Measurements from ENCODE around the gene SOD2. TPM values are rescaled to one million over a fixed set of nuclear protein-coding genes. Genes with fewer than 3 reads are reported as not detected.

Gene SOD2
- total and polyA plus RNA-seq, 11 donors = 263 to 1,000 (median 737) TPM

DNA sequence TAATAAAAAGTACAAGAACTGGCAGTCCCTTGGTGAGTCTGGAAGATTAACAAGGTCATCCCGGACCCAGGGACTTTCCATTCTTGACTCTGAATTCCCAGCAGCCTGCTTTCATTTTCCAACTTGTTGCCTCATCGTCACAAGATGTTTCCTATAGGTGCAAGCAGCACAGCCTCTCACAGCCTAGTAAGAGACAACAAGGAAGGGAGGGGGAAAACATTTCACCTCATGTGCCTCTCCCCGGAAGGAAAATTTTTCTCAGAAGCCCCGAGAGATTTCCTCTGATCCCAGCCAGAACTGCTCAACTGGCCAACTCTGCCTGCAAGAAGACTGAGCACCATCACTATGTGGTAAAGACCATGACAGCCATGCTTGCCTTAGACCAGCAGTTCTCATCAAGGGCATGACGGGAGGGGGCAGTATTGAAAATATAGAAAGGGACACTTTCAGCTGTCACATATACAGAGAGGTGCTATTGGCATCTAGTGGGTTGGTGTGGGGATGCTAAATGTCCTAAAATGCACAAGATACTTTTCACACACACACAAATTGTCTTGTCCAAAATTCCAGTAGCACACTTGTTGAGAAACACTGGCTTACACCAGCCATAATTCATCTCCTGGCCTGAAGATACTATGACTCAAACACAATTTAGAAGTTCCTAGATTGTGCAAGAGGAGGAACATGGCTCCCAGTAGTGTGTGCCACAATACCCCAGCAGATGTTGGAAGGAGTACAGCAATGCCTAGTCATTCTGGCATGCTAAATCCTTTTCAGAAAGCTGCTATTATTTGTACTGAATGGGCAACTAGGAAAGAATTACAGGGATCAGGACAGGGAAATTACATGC is 23.4 kb upstream of the SOD2 start:
- H3K4me3 ChIP-seq = peak overlapping the region in 5 of 12 donors; percentile 10 to 23 (median 19)
- ATAC-seq (peak; percentile 72 to 92 (median 88)), DNase-seq (peak in 1 of 5 donors; percentile 59)
- no peaks in the 10 kb centered on the region for H3K36me3 ChIP-seq
- TF ChIP-seq, protein P1, sequence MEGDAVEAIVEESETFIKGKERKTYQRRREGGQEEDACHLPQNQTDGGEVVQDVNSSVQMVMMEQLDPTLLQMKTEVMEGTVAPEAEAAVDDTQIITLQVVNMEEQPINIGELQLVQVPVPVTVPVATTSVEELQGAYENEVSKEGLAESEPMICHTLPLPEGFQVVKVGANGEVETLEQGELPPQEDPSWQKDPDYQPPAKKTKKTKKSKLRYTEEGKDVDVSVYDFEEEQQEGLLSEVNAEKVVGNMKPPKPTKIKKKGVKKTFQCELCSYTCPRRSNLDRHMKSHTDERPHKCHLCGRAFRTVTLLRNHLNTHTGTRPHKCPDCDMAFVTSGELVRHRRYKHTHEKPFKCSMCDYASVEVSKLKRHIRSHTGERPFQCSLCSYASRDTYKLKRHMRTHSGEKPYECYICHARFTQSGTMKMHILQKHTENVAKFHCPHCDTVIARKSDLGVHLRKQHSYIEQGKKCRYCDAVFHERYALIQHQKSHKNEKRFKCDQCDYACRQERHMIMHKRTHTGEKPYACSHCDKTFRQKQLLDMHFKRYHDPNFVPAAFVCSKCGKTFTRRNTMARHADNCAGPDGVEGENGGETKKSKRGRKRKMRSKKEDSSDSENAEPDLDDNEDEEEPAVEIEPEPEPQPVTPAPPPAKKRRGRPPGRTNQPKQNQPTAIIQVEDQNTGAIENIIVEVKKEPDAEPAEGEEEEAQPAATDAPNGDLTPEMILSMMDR (IDR thresholded peaks at IDR 0.05) = no peak
- TF ChIP-seq POLR2A (IDR thresholded peaks at IDR 0.05) = no peak
- WGBS, 4 donors = 20 to 43% (median 41%) methylated on average over 4 to 5 of the region's 5 CpGs
- H3K27ac ChIP-seq = peak overlapping the region; percentile 1 to 90 (median 66)
- intact Hi-C loops (cut with DNase I) = no loop called here
- no peaks in the 10 kb centered on the region for H3K27me3 ChIP-seq
- peaks cover 4 to 43% (median 23%) of the 10 kb centered on the region in 12 donors for H3K4me1 ChIP-seq
- H3K9me3 ChIP-seq = no peaks in the 10 kb centered on the region

DNA sequence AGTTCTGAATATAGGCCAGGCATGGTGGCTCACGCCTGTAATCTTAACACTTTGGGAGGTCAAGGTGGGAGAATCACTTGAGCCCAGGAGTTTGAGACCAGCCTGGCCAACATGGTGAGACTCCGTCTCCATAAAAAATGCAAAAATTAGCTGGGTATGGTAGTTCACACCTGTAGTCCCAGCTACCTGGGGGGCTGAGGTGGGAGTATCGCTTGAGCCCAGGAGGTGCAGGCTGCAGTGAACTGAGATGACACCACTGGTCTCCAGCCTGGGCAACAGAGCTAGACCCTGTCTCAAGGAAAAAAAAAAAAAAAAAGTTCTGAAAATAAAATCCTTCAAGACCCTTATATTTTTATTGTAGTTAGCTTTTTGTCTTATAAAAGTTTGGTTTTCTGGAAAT is 22.6 kb upstream of the SOD2 start:
- Histone ChIP-seq H3K9me3 (no peaks in the 10 kb centered on the region), H3K27ac (peak overlapping the region in 11 of 12 donors; percentile 1 to 90 (median 72)), H3K4me3 (no peak overlapping the region), H3K27me3 (no peaks in the 10 kb centered on the region), H3K36me3 (no peaks in the 10 kb centered on the region), H3K4me1 (peaks cover 4 to 43% (median 23%) of the 10 kb centered on the region in 12 donors)
- ATAC-seq = no peak
- no peak for DNase-seq
- intact Hi-C loops (cut with DNase I) = no loop called here
- TF ChIP-seq, protein P1 (IDR thresholded peaks at IDR 0.05) = no peak
- TF ChIP-seq POLR2A (IDR thresholded peaks at IDR 0.05) = no peak
- WGBS, 4 donors = 95 to 100% (median 98%) methylated on average over 3 of the region's 3 CpGs

DNA sequence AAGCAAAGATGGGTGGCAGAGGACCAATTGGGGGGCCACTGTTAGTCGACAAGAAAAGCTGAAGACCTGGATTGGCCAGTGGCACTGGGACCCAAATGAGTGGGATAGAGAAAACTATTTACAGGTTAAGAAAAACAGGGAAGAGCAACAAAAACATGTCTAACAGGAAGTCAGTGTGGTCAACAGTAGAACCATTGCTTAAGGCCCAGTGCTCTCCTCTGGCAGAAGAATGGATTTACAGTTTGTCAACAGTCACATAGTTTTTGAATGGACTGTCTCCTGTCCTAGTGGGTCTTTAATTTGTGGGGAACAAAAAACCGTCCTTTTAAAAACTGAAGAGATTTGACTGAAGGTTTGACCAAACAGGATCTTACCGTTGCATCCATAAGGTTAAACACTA is 22.1 kb upstream of the SOD2 start:
- WGBS, 4 donors = 69 to 97% (median 78%) methylated on average over 3 of the region's 3 CpGs
- TF ChIP-seq POLR2A (IDR thresholded peaks at IDR 0.05) = no peak
- TF ChIP-seq, protein P1 (IDR thresholded peaks at IDR 0.05) = no peak
- H3K9me3 ChIP-seq = no peaks in the 10 kb centered on the region
- ATAC-seq (no peak), DNase-seq (no peak)
- H3K4me1 ChIP-seq = peaks cover 4 to 43% (median 23%) of the 10 kb centered on the region in 12 donors
- no peaks in the 10 kb centered on the region for H3K27me3 ChIP-seq
- H3K4me3 ChIP-seq = no peak overlapping the region
- peak overlapping the region in 7 of 12 donors; percentile 1 to 90 (median 77) for H3K27ac ChIP-seq
- intact Hi-C loops (cut with DNase I) = no loop called here
- H3K36me3 ChIP-seq = no peaks in the 10 kb centered on the region

DNA sequence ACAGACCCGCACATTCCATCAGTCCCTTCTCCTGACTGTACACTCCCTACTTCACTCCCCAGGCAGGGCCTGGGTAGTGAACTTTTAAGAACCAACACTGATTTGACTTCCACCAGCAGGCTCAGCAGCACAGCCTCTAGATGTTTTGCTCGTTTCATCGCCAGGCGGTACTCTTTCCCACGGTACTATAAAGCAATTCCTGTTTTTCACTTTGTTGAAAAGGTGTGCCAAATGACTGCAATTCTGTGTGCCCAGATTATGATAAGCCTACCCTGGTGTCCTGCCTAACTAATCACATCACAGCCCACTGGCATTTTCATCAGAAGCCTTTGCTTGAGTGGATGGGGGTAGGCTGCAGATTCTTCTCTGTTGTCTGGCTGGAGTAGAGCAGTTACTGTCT is 21.4 kb upstream of the SOD2 start:
- H3K27ac ChIP-seq = peak overlapping the region in 4 of 12 donors; percentile 1 to 90 (median 50)

More for the DNA sequence above, 21.4 kb upstream of the SOD2 start:
- intact Hi-C loops (cut with DNase I) = no loop called here
- peaks cover 4 to 43% (median 23%) of the 10 kb centered on the region in 12 donors for H3K4me1 ChIP-seq
- no peaks in the 10 kb centered on the region for H3K9me3 ChIP-seq
- no peak for TF ChIP-seq POLR2A (IDR thresholded peaks at IDR 0.05)
- H3K36me3 ChIP-seq = no peaks in the 10 kb centered on the region
- WGBS, 4 donors = 52 to 80% (median 71%) methylated on average over 5 of the region's 5 CpGs
- H3K4me3 ChIP-seq = no peak overlapping the region
- no peak for DNase-seq
- ATAC-seq = peak in 2 of 4 donors; percentile 6 to 50
- no peaks in the 10 kb centered on the region for H3K27me3 ChIP-seq

All from heart left ventricle (tissue), 16 donors.